GM18508 (cell line): ENCODE data around the gene XCR1.

ENCODE experiments used
- ATAC-seq: cut with Tn5 transposase; IDR thresholded peaks from one replicate; pipeline ENCODE4 v1.9.1; 2021; ENCODE audit warnings: moderate number of reproducible peaks; ENCODE audit not compliant: insufficient read depth, unreplicated experiment

Gene XCR1

DNA sequence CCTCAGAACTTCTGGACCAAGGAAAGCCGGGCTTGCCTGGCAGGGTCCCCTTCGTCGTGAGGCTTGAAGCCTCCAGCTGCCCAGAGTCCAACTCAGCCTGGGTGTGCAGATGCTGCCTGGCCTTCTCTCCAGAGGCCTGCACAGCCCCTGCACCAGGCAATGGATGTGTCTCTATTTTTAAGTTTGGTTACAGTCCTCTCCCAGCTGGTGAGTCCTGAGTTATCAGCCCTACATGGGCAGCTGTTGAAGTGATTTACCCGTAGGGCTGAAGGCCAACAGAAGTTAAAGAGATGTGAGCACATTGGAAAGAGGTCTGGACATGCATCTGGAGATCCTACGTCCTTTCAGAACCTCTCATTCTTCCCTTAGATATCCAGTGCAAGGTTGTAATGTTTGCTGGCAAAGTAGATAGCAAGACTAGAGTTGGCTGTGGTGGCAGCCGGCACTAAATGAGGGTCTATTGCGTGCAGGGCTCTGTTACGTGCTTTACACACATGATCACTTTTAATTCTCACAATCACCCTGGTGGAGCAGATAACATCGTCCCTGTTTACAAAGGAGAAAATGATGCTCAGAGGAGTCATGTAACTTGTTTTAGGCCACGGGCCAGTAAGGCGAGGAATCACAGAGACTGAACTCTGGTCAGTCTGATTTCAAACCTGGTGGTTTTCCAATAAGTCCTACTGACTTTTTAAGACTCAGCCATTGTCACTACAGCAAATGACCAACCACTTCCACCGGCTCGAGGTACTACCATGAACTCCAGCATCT is 41.6 kb downstream of the XCR1 start:
- ATAC-seq, result no peak

DNA sequence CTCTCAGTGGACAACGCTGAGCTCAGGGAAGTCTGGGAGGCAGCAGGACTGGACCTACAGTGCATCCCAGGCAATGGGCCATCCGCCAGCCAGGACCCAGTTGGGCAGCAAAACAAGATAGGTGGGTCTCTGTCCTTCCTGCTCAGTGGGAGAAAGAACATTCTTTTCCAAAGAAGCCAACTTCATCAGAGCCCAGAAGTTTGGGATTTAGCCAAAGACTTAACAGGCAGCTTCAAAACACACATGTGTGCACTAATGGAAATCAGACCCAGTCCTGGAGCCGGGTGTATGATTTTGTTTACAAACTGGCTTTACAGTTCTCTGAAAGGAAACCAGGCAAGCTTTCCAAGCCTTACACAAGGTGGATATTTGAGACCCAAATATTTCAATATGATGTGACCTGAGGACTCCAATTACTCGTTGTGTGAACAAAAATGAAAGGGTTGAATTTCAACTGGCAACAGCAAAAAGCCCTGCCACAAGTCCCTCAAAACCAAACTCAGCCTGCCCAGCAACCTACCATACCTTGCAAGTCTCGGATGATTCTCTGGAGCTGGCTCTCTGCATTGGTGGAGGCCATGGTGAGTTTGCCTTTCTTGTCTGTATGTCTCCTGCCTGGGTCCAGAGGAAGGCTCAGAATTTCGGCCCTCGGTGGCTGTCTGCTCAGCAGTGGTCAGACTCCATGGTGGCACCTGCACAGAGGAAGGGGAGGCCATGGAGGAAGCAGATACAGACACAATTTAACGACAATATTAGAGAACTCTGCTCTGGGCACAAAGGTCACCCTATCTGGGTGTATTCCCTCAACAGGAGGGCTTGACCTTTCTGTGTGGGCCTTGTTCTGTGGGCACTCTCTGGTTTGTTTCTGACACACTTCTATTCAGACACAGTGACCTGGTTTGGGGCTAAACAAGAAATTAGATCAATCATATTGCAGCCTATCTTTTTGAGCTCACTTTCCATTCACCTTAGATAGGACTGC is 42.7 kb downstream of the XCR1 start:
- ATAC-seq, result no peak

DNA sequence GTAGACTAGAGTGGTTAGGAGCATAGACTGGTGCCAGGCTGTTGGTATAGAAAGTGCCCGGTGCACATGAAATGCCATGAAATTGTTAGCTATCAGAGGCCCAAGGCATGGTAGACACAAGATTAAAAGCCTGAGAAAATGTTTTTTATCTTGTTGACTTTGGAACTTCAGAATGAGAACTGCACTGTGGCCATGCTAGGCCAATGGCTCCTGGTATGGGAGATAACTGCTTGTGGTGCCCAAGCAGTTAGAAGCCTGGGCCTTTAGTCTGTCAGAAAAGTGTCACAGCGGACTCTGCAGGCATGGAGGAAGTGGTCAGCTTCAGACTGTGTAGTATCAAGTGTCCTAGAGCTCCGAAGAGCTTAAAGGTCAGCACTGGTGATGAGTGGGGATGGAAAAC is 43.5 kb downstream of the XCR1 start:
- ATAC-seq, result no peak

DNA sequence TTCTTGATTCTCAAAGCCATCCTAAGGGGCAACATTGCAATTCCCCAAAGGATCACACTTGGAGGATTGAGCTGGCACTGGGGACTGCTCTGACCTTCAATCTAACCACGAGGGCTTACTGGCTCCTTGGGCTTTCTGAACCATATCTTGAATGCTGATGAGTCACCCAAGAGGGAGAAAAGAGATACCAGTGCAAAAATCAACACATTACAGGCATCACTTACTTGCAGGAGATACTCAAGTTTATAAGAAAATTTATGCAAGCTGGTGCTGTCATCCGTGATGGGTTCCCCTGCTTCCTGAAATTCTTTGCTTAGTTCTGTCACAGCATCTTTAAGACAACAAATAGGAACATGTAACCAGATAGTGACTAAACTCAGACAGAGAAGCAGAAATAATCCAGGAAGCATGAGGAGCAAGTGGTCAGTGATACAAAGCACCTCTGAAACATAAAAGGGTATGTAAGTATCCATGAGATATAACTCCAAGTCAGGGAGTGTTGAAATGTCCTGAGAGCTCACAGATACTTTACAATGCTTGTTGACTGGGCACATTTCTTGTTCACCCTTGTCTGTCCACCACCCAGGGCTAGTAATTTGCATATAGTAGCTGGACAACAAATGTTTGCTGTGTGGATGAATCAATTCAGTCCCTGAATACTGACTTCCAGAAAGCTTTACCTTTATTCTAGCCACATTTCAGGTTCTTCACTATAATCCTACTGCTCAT is 45.8 kb downstream of the XCR1 start:
- ATAC-seq, result no peak

DNA sequence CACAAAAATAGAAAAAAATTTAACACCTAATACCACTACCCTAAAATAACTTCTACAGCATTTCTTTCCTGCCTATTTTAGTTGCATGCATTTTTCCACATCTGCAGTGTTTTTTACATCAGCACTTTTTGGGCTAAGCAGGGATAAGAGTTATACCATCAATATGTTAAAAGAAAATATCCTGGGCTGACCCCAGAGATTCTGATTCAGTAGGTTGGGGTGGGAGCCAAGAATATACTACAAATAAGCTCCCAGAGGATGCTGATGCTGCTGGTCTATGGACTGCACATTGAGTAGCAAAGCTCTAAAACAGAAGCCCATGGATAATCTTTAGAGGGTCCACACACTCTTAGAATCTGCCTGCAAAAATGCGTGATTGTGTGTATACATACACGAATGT is 46.5 kb downstream of the XCR1 start:
- ATAC-seq, result no peak

DNA sequence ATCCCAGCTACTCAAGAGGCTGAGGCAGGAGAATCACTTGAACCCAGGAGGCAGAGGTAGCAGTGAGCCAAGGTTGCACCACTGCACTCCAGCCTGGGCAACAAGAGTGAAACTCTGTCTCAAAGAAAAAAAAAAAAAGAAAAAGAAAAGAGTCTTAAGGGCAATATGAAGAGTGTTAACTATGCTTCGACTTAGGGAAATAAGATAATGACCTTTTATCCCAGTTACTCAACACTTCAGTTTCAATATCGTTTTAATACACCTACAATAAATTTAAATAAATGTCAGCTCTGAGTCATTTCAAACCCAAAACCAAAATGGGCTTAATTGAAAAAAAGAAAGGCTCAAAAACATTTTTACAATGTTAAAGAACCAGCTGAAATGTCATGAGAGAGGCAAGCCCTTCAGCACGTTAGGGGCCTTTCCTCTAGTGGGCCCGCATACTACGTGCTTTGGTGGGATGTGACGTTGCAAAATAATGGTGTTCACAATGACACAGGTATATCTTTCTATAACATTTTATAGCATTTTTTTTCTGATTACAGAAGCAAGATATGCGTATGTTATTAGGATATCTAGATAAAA is 47.0 kb downstream of the XCR1 start:
- no peak for ATAC-seq

DNA sequence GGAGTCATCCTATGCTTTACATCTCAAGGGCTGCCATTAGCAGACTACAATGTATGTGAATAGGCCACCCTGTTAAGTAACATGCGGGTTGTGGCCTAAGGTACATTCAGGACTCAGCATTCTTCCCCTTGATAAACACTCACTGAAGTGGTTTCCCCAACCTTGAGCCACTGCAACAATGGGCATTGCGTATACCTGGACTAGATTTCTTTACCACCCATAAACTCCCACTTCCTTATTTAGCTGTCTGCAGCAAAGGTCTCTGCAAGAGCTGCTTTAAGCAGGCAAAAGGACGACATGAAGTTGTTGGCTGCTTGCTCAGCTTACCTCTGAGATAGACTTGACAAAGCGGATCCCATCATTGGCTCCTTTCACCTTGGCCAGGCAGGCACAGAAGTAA is 47.9 kb downstream of the XCR1 start:
- no peak for ATAC-seq

DNA sequence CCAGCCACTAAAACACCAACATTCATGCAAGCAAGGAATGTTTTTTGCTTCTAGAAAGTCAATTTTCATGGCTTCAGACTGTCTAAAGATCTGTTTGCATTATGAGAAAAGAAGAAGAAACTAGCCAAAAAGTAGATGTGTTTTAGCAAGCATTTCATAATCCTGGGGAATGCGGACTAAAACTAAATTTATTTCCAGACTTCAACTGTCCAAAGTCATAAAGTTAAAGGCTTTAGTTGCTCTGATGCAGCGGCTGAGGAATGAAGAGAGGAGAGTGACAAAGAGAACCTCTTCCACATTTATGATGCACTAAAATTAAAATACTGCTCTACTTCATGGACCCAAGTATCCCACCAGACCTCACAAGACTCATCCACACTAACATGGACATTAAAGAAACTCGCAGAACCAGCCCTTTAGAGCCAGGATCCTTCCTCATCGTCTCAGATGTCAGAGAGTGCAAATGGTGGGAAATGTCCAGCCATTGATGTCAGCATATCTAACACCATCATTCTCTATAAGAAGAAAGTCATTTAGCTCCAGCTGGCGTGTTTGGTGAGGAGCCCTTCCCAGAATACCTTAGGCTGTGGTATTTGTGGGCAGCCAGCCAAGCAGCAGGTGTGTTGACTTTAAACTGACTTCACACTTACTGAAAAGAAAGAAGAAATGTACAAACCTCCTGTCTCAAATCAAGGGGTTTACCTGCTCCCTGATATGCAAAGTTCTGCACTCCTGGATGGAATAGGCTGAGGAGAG is 49.1 kb downstream of the XCR1 start:
- ATAC-seq, result no peak

DNA sequence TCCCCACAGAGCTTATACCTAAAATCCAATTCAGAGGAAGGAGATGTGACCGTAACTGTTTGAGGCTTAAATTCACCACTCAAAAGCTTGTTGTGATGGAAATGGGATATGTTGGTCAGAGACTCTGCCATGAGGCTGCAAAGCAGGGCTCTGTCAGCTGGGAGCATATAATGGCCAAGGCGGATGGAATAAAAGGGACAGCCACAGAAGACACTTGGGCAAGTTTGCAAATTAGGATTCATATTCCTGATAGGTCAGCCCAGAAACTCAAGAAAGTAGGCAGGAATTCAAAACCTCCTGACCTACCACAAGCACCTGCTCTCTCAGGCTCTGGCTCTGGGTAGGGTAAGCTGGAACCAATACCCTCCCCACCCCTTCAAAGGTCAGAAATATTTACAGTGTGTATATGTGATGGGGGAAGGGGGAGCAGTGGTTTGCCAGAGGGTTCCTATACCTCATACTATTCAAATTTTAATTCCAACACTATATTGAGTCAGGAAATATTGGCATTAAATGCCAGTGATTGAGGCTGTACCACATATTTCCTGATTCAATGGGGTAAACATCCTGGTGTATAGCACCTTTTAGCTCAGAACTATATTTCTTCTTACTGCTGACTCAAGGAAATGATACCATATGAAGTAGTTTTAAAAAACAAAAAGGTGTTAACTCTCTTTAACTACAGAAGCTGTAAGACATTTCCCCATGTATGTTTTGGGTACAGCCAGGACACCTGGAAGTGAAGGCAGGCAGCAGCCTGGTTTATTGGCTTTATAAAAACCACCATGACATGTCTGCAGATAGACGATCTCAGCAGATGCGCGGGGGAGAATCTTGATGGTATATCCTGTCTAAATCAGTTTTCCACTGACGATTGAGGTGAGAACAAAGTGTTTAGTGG is 50.8 kb downstream of the XCR1 start:
- ATAC-seq, result no peak

DNA sequence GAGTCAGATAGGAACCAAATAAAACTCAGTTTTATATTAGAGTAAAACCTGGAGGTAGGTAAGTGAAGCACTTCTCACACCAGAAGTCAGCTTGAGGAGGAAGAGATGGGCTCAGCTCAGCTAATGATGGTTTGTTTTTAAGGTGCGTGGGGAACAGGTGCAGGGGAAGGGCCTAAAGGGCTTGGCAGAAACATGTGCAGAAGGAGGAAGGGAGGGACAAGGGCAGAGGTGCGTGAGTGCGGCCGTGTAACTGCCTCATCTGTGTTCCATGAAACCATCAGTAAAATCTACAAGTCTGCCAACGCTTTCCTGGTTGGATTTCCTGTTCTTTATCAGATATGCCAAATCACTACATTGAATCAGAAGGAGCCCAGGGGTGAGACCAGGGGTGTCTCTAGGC is 51.6 kb downstream of the XCR1 start:
- ATAC-seq, result no peak

DNA sequence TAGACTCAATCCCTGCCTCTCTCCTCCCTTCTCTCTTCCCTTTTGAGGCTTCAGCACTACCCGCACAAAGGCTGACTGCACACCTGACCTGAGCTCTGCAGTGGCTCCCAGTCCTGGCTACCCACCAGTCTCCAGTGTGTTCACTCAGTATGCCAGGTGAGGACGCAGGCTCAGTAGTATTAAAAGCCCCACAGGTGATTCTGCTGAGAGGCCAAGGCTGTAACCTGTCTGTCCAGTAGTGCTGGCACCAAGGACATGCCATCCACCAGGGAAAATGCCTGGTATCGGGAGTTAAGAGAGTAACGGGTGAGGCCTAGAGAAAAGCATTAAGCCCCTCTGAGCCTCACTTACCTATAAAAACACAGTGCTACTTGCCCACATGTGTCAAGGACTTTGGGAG is 52.6 kb downstream of the XCR1 start:
- no peak for ATAC-seq

DNA sequence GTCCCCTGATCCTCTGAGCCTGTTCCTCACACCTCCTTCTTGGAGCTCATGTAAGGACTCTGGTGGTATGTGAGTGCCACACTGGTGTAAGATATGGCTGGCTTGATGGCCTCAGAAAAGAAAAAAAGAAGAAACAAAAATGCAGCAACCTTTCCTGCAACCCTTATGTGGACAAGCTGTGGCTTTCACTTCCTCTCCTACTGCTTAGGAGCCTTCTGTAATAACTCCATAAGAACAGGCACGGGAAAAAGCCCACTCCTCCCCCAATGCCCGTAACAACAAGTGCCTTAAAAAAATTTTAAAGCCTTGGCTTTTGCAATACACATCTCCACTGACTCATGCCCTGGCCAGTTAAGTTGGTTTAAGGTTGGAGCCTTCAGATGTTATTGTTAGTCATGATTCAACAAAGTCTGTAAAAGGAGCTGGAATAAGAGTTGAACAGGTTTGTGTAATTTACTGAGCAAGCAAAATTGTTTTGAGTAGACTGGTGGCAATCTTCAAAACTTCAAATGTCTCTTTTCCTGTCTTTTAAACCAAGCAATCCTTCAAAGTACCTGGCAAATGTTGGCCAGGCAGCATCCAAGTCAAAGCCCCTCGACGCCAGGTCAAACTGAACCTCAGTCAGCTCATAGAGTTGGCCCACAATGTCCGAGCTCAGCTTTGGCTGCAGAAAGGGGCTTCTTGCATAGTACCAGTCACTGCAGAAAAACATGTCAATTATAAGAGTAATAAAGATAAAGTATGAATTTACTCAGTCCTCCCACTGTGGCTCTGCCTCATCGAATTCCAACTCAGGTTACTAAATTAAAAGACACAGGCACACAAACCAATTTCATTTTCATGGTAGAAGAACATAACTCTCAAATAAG is 54.5 kb downstream of the XCR1 start:
- ATAC-seq, result no peak

DNA sequence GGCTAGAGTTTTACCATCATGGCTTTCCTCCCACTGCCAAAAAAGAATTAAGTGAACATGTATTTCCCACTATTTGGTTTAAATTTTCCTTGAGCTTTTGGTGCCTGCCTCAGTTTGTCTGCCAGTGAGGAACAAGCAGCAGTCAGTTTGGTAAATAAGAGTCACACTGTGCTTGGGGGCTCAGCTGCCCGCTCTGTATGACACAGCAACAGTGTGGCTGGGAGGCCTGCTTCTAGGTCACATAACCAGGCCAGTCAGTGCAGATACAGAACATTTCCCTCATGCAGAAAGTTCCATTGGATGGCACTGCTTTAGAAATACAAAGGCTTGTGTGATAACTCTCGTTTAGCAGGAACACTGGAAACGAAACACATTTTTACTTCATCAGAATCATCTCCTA is 57.3 kb downstream of the XCR1 start:
- ATAC-seq, result no peak

DNA sequence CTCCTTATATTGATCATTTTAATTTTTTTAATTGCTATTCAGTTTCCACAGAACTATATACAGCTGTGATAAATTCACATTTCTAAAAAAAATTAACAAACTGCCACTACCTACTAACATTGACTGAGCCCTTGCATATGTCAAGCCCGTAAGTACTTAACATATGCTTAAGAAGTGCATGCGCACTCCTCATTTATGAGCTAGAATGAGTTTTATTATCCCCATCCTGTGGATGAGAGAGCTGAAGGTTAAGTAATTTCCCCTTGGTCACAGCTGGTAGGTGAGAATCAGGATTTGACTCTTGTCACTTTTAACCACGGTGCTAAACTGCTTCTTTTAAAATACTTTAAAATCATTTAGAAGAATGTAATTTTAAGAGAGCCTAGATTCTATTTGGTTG is 58.2 kb downstream of the XCR1 start:
- ATAC-seq, result no peak

DNA sequence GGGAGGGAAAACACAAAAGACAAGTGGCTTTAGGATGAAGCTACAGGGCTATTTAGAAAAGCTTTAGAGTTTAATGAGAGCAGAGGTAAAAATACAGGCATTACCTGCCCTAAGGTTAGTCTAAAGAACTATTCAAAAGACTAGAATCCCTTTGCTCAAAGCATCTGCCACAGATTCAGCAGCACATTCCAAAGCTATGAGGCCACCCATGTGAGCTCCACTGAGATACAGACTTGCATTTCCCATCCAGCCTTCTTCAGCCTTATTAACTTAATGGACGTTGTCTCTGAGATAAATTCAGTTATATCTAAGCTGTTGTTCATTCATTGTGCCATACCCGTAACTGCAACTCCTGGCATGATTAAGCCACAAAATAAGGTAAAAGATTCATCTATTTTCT is 58.6 kb downstream of the XCR1 start:
- ATAC-seq, result no peak

DNA sequence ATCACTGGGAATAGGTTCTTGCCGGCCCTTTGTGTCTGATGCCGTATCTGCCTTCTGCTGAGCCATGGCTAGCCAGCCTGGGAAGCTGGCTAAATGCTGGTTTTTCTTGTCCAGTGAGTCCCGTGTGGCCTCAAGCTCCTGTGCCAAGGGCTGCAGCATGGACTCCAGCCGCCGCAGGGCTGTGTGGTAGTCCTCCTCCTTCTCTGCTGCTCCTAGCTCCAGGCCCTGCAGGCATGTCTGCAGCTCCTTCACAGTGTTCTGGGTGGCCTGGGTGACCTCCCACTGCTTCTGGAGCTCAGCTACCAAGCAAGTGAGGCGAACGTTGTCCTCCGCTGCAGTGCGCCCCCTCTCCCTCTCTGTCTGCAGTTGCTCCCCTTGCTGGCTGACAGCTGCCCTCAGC is 59.1 kb downstream of the XCR1 start:
- no peak for ATAC-seq

DNA sequence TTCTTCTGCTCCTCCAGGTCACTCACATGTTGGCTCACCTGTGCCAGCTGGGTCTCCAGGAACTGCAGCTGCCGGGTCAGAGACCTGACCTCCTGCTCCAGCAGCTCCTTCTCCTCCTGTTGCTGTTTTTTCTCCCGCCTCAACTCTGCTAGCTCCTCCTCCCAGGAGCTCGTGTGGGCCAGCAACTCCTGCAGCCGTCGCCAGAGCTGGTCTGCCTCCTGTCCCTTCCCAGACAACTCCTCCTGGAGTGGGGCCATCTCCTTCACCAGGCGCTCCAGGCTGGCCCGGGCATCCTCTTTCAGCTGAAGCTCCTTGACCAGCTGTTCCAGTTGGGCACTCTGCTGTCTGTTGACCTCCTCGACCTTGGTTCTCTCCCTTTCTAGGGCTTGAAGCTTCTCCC is 59.6 kb downstream of the XCR1 start:
- ATAC-seq, result no peak
